GM12892 (cell line): ENCODE data around the gene FTO.

Experiments used
- DNase-seq: peaks from one replicate; pipeline ENCODE4 v3.0.0; 2011; ENCODE audit not compliant: insufficient read length
- FAIRE-seq: peaks from 2 replicates; lab custom pipeline; 2011; peaks lifted over from hg19 to GRCh38; lab: Jason Lieb, UNC
- POLR2A ChIP-seq: IDR thresholded peaks from 2 replicates; pipeline ENCODE4 v1.6.1; 2011; ENCODE audit warnings: low read depth, low read length, control low read depth
- POLR2AphosphoS5 ChIP-seq: IDR thresholded peaks from 2 replicates; pipeline ENCODE4 v1.6.1; 2011; ENCODE audit warnings: low read depth, low read length, control low read depth
- TAF1 ChIP-seq: IDR thresholded peaks from 2 replicates; pipeline ENCODE4 v1.6.1; 2011; ENCODE audit warnings: low read depth, mild to moderate bottlenecking, control low read depth, low read length, borderline replicate concordance

The FTO gene

GRCh38 chr16:53803451-53803850 lies 99.5 kb downstream of the FTO start:
- TF ChIP-seq TAF1 (no peak), POLR2A (no peak), POLR2AphosphoS5 (no peak)
- DNase-seq (no peak), FAIRE-seq (no peak)

- FAIRE-seq: no peak
- TF ChIP-seq POLR2A: no peak
- TF ChIP-seq TAF1: no peak
- TF ChIP-seq POLR2AphosphoS5: no peak
Observed at GRCh38 chr16:53803998-53804397, 100.0 kb downstream of the FTO start.

DNA sequence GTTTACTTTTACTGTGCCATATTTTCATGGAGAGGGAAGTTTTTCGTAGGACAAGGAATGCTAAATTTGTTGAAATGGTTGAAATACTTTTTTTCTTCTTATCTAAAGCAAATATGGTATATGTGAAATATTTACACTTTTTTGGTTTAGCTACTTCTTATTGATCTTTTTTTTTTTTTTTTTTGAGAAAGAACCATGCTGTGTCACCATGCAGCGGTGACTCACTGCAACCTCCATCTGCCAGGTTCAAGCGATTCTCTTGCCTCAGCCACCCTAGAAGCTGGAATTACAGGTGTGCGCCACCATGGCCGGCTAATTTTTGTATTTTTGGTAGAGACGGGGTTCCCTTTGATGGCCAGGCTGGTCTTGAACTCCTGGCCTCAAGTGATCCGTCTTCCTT lies 100.5 kb downstream of the FTO start:
- DNase-seq (no peak), FAIRE-seq (no peak)
- TF ChIP-seq POLR2A (no peak), TAF1 (no peak), POLR2AphosphoS5 (no peak)

More at GRCh38 chr16:53803998-53804397, 100.0 kb downstream of the FTO start:
- no peak for DNase-seq

DNA sequence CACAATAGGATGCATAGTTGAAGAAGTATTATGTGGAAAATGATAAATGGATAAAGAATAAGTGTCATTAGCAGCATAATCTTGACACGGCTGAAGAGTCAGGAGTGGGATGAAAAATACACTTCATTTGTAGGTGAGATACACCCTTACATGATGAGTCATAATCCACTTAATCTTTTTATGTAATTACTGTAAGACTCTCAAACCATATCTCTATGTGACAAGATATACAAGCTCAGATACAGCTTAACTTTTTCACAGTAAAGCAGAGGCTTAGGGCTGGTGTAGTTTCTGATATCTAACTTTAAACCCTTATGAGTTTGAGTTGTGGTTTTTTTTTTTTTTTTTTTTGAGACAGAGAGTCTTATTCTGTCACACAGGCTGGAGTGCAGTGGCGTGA lies 101.2 kb downstream of the FTO start:
- DNase-seq: no peak
- TF ChIP-seq POLR2A (no peak), TAF1 (no peak), POLR2AphosphoS5 (no peak)
- no peak for FAIRE-seq

DNA sequence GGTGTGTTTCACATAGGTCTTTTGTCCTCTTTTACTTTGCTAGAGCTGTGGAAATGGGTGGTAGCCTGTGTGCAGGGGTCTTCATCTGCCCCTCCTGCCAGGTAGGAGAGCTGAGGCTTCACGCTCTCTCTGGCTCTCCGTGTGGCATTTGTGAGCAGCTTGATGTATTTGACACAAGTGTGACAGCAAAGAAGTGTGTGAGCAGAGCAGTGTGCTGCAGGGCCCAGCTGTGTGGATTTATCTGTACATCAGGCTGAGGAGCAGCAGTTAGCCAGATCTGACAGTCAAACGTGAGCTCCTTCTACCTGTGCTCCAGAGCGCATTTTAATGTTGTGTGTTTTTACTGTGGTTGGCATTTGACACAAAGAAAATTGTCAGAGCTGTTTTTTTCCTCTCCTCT lies 101.8 kb downstream of the FTO start:
- DNase-seq (no peak), FAIRE-seq (no peak)
- no peak for TF ChIP-seq POLR2AphosphoS5
- no peak for TF ChIP-seq TAF1
- no peak for TF ChIP-seq POLR2A

DNA sequence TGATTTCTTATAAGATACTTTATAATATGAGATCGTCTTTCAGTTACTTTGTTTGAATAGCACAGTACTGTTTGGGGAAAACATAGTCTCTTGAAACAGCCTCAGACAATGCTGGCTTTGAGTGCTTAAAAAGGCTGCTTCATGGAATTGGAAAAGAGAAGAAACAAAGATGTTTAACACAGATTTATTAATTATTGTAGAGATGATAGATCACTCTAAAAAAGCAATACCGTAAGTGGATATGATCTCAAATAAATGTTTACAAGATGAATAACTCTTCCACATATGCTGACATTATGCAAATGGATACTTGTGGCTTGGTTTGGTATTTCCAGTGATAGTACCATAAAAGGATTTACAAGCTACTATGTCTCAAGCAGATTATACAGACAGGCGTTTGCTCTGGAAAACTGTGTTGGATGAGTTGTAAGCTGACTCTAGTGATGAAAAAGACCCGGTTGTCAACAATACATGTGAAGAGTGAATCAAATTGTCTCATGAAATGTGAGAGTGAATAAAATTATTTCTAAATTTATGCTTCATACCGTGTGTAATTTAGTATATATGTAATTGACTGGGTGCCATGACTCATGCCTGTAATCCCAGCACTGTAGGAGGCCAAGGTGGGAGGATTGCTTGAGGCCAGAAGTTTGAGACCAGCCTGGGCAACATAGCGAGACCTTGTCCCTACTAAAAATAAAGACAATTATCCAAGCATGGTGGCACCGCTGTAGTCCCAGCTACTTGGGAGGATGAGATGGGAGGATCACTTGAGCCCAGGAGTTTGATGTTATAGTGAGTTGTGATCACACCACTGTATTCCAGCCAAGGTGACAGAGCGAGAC lies 105.4 kb downstream of the FTO start:
- no peak for TF ChIP-seq POLR2AphosphoS5
- TF ChIP-seq TAF1: no peak
- no peak for TF ChIP-seq POLR2A
- FAIRE-seq (no peak), DNase-seq (no peak)

DNA sequence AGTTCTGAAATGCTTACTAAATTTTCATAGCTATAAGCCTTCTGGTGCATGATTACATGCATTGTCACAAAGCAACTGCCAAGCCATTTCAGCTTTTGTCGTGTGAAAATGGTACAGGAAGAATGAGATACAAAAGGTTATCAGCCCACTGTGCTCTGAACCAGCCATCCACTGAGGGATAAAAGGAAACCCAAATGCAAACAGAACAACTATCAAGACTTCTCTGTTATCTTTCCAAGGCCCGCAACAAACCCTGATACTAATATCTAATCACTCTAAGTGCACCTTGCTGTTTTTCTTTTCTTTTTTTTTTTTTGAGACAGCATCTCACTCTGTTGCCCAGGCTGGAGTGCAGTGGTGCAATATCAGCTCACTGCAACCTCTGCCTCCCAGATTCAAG lies 109.0 kb downstream of the FTO start:
- DNase-seq (no peak), FAIRE-seq (no peak)
- no peak for TF ChIP-seq TAF1
- no peak for TF ChIP-seq POLR2A
- TF ChIP-seq POLR2AphosphoS5: no peak

DNA sequence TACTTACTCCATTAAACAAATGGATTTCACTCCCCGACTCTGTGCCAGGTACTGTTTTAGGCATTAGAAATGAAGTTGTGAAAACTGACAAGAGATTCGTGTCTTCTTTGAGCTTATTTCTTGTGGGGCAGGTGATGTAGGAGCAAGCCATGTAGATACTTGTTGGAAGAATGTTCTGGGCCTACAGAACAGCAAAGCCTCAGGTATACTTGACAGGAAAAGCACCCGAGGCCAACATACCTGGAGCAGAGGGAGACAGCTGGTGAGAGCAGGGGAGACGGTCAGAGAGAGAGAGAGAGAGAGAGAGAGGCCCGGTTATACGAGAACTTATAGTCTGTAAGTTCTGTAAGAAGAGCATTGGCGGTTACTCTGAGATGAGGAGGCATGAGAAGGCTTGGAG lies 110.8 kb downstream of the FTO start:
- DNase-seq: no peak
- no peak for FAIRE-seq
- no peak for TF ChIP-seq POLR2AphosphoS5
- no peak for TF ChIP-seq TAF1
- no peak for TF ChIP-seq POLR2A

DNA sequence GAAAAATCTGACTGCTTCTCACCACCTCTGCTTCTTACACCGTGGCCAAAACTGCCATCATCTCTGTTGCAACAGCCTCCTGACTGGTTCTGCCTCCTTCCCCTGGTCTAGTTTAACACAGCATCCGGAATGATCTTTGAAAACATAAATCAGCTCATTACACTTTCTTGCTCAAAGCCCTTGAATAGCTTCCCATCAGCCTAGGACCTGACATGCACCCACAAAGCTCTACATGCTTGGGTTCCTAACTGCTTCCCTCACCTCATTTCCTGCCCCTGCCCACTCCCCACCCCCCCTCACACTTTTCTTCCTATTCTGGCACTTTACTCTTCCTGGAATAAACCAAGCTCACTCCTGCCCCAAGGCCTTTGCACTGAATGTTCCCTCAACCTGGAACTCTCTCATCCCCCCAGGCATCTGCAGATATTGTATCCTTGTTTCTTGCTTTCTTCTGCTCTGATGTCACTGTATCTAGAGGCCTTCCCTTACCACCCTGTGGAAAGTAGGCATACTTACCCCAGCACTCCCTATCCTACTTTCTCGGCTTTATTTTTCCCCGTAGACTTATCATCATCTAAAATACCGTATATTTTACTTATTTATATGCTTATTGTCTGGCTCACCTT lies 112.4 kb downstream of the FTO start:
- no peak for TF ChIP-seq POLR2A
- no peak for TF ChIP-seq POLR2AphosphoS5
- no peak for TF ChIP-seq TAF1
- DNase-seq (no peak), FAIRE-seq (no peak)

DNA sequence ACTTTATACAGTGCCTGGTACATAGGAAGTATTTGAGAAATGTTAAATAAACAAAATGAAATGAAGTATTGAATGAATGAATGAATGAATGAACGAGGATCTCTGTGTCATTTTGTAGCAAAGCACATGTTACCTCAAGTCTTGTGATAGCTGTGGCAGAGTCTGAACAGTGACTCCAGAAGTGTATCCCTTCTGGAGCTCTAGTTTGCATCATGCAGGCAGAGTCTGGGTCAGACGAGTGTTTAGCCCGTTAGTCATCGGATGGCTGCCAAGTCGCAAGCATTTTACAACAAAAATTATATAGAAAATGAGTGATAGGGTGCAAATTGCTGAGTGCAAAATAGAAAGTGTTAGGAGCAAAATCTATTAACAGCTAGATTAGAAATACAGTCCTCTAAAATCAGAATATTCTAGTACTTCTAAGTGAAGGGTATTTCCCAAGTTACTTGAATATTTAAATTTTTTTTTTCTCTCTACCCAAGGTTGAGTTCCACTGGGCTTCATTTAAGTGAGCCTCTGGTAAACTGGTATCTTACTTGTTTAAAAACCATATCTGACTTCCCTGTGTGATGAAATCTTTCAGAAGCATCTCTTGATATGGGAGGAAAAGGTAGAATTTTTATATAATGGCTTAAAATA lies 113.3 kb downstream of the FTO start:
- TF ChIP-seq POLR2AphosphoS5 (no peak), POLR2A (no peak), TAF1 (no peak)
- FAIRE-seq (no peak), DNase-seq (no peak)

DNA sequence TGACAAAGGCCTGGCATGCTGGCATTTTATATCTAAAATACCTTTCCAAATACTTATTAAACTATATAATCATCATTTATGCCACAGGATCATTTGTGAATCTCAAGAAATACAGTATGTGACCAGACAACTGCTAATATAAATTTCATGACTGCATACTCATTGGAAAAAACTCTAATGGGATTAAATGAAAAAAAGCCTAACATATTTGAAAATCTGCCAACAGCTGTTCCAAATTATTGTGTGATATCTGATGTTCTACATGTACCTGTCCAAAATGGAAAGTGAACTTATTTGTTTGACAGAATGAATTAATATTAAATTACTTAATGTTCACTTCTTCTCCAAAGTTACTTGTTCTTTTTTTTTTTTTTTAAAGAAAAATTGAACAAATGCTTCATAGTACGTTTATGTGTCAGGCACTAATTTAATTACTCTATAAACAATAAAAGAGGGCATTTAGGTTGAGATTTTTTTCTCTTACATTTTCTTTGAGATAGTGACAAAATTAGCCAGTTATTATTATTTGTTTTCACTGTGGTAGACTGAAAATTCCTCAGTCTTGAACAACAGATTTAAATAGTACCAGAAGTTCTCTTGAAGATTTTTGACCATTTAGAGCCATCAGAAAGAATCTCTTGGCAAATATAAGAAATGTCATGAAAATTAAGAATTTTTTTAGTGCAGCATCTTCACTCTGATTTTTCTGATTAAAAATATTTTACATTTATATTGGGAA lies 114.0 kb downstream of the FTO start:
- FAIRE-seq (no peak), DNase-seq (no peak)
- TF ChIP-seq POLR2AphosphoS5 (no peak), POLR2A (no peak), TAF1 (no peak)
